NCI-H2029 (cell line): ENCODE data around the gene DLGAP4.

Experiments used
- DNase-seq: peaks from one replicate; lab custom pipeline; 2025; lab: John Stamatoyannopoulos, UW

DLGAP4 gene

GRCh38 chr20:36305602-36306551 is at the start of gene DLGAP4:
DLGAP4 (plus strand) TSS chr20:36306339; CDS start chr20:36431718, 125,379 bp downstream.
- no peak for DNase-seq

- no peak for DNase-seq
Measured at GRCh38 chr20:36259177-36260061, 46.7 kb upstream of the DLGAP4 start.

GRCh38 chr20:36260316-36260715 is 45.8 kb upstream of the DLGAP4 start:
- no peak for DNase-seq

GRCh38 chr20:36261389-36262105 is 44.6 kb upstream of the DLGAP4 start:
- no peak for DNase-seq

GRCh38 chr20:36262440-36262839 is 43.7 kb upstream of the DLGAP4 start:
- no peak for DNase-seq

GRCh38 chr20:36264426-36265246 is 41.5 kb upstream of the DLGAP4 start:
- DNase-seq: no peak

- no peak for DNase-seq
Measured at GRCh38 chr20:36266189-36266588, 40.0 kb upstream of the DLGAP4 start.

- DNase-seq: no peak
Measured at GRCh38 chr20:36267605-36268381, 38.3 kb upstream of the DLGAP4 start.

GRCh38 chr20:36268440-36269342 is 37.4 kb upstream of the DLGAP4 start:
- DNase-seq: no peak

GRCh38 chr20:36269507-36269906 is 36.6 kb upstream of the DLGAP4 start:
- no peak for DNase-seq

GRCh38 chr20:36270744-36271638 is 35.1 kb upstream of the DLGAP4 start:
- DNase-seq: peak; percentile 45

- no peak for DNase-seq
Measured at GRCh38 chr20:36271639-36272546, 34.2 kb upstream of the DLGAP4 start.

GRCh38 chr20:36272547-36273220 is 33.5 kb upstream of the DLGAP4 start:
- DNase-seq: no peak

GRCh38 chr20:36273414-36274180 is 32.5 kb upstream of the DLGAP4 start:
- no peak for DNase-seq

GRCh38 chr20:36274181-36274841 is 31.8 kb upstream of the DLGAP4 start:
- no peak for DNase-seq
